Activated effector memory CD4-positive, alpha-beta T cell treated with anti-CD3 and anti-CD28 coated beads, Interleukin-2, amount 50 U/mL, for 16 hours (primary cell): ENCODE results near the gene REG4.
A peak's percentile ranks its signal among the peaks of the same experiment; 100 is the strongest.
"Not testable (repeated sequence)": the region's sequence is repeated elsewhere in the genome, so short reads cannot be mapped to it uniquely, and the experiment has no call there.

Source experiments
- DNase-seq: peaks from one replicate; pipeline ENCODE4 v3.0.0-alpha.2; 2020

The REG4 gene

GRCh38 chr1:119811387-119811786 lies at the start of gene REG4:
Gene REG4, minus strand, starts transcription at chr1:119811460. Its CDS starts 2,691 bp downstream, at chr1:119808769.
- no peak for DNase-seq

- no peak for DNase-seq
Measured at GRCh38 chr1:119859647-119860046, 48.4 kb upstream of the REG4 start.

- not testable (repeated sequence) for DNase-seq
Measured at GRCh38 chr1:119858556-119859214, 47.4 kb upstream of the REG4 start.

GRCh38 chr1:119858126-119858525 lies 46.9 kb upstream of the REG4 start:
- no peak for DNase-seq

GRCh38 chr1:119853155-119853554 lies 41.9 kb upstream of the REG4 start:
- DNase-seq = no peak

DNA sequence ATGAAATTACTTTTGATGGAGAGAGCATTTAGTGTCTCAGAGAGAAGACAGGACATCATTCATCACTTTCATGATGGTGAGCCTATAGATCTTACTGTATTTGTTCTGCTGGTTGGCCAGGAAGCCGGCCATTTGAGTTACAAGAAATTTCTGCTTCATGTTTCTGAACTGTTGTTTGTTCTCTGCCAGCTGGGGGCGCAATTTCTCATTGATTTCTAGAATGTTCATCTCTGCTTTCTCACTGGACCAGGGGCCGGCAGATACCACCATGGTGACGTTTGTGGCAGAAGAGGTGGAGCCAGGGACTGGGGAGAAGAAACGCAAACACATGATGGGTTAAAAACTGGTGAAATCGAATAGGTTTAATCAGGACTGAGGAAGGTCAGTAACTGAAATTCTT lies 32.9 kb upstream of the REG4 start:
- DNase-seq = not testable (repeated sequence)

GRCh38 chr1:119841306-119841705 lies 30.0 kb upstream of the REG4 start:
- no peak for DNase-seq

DNA sequence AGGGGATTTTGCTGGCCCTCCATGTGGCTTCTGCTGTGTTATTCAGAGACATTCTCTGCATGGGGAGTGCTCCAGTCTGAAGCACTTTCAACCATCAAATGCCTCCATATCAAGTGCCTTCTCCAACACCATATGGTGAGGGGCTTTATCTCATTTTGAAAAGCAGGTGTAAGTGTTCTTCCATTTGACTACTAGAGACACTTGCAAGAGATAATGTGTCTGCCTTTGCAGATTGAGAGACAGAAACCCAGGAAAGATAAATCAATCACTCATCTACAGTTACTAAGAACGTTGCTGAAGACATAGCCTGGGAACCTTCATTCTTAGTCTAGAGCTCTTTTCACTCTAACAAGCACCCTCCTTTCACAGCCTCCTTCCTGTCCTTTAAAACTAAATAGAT lies 29.5 kb upstream of the REG4 start:
- no peak for DNase-seq

DNA sequence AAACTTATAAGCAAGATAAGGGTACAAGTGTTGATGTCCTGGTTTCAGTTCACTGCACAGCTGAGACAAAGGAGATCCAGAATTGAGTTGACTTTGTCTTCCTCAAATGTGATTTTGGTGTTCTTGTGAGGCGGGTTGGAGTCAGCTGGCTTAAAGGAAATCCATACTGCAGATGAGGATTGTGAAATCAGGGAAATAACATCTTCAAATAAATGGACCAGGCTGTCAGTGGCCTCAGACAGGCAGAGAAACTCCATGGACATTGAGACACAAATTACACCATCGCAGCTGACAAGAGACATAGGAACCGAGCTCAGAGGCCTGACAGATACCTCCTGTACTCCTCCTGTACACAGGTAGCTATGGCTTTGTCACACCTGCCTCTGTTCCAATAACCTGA lies 27.0 kb upstream of the REG4 start:
- DNase-seq = no peak

- no peak for DNase-seq
Measured at GRCh38 chr1:119834990-119835389, 23.7 kb upstream of the REG4 start.

DNA sequence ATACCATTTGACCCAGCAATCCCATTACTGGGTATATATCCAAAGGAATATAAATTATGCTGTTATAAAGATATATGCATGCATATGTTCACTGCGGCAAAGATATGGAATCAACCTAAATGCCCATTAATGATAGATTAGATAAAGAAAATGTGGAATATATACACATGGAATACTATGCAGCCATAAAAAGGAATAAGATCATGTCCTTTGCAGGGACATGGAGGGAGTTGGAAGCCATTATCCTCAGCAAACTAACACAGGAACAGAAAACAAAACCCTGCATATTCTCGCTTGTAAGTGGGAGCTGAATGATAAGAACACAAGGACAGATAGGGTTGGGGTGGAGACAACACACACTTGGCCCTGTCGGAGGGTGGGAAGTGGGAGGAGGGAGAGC lies 19.8 kb upstream of the REG4 start:
- DNase-seq = no peak

GRCh38 chr1:119829625-119830024 lies 18.4 kb upstream of the REG4 start:
- DNase-seq = no peak

GRCh38 chr1:119829006-119829405 lies 17.7 kb upstream of the REG4 start:
- DNase-seq = not testable (repeated sequence)

DNA sequence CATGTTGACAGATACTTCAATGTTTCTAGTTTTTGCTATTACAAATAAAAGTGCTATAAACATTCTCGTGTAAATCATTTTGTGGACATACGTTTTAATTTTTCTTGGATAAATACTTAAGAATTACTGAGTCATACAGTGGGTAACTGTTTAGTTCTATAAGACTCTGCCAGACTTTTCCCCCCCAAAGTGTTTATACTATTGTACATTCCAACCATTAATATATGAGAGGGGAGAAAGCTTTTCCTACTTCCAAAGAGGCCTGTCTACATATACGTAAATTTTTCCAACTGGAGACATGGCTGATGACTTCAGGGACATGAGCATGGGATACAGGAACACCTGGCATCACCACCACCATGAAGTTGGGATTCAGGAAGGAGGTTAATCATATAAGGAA lies 17.0 kb upstream of the REG4 start:
- no peak for DNase-seq

- no peak for DNase-seq
Measured at GRCh38 chr1:119827010-119827409, 15.8 kb upstream of the REG4 start.

- no peak for DNase-seq
Measured at GRCh38 chr1:119822406-119822805, 11.1 kb upstream of the REG4 start.

DNA sequence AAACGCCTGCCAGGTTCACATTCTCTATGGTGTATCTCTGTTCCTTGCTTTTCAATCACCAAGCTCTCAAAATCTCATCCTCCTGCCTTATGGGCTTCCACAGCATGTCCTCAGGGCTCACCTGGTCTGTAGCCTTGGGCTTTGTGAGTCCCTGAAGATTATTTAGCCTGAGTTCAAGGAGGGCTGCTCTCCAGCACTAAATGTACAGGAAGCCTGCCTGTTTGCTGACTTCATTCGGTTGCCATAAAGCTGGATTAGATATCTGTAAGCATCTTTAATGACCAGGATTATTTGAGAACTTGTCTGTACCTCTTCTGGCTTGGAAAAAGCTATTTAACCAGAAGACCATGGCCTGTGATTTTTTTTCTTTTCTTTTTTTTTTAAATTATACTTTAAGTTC lies 6.9 kb upstream of the REG4 start:
- DNase-seq = no peak

GRCh38 chr1:119816407-119816806 lies 5.1 kb upstream of the REG4 start:
- no peak for DNase-seq

DNA sequence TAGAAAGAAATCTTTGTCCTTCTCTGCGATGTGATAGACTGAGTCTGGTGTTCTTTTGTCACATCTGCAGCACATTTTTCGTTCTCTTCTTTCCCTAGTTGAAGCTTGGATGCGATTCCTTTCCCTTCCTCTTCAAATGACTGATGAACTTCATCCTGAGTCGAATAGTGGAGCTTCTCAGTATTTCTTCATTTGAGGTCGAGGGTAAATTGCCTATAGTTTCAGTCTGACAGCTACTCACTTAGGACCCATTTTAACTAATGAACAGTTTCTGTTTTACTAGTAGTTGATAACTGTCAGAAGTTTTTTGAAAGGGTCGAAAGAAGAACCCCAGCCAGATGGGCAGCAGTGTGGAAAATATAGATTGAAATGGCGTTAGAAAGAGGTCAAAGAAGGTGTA lies 4.7 kb upstream of the REG4 start:
- DNase-seq = no peak

DNA sequence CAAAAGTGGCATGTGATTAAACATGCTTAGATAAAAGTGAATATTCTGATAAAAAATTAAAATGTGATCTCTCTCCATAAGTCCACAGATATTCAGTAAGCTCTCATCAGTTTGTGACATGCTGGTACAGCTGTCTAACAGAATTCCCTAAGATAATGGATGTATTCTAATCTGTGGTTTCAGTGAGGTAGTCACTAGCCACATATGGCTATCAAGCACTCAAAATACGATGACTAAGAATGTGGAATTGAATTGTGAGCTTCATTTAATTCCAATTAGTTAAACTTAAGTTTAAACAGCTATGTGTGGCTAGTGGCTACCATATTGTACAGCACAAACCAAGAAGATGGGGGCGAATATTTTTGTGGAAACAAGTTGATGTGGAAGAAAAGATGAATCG lies 4.1 kb upstream of the REG4 start:
- no peak for DNase-seq

DNA sequence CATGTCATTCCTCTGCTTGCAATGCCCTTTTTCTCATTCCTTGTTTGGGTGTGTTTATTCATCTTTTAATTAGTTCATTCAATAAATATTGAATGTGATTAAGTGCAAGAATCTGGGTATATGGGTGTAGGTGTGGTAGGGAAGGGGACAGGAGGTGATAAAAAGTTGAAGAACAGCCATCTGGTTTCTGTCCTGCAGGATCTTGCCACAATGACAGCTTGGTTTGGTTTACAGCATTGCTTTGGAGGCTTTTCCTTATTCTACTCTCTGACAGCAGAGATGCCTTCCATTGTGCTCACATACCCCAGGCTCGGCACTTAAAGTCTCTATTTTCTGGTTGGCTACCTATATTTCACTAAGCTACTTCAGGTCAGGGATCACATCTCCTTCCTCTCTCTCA lies 3.0 kb upstream of the REG4 start:
- no peak for DNase-seq

GRCh38 chr1:119811985-119812557 lies 811 bp upstream of the REG4 start:
- no peak for DNase-seq

DNA sequence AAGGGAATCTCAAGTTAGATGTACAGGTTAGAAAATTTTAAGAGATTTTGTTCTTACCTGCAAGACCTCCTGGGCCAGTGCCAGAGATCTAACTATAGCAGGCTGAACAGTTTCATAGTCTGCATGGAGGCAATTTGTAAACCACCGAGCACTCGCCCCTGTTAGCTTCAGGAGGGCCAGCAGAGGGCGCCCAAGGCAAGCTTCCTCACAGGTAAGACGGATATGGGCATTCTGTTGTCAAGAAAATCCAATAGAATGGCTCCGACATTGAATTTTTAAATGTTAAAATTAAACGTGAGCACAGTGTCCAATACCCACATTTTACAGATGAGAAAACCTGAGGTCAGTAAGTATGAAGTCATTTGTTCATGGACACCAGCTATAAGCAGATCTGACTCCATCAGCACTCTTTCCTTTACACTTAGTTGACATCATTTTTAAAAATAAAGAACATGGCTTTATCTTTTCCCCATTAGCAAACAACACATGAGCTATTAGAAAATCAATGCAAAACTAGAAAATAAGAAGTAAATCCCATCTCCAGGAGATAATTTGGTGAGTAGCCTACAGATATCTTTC lies 2.2 kb downstream of the REG4 start:
- DNase-seq = peak; percentile 87

GRCh38 chr1:119808491-119808890 lies 2.8 kb downstream of the REG4 start:
- no peak for DNase-seq

- no peak for DNase-seq
Measured at GRCh38 chr1:119806489-119806888, 4.8 kb downstream of the REG4 start.
